ENCODE data around the gene OR52I1. TPM values are rescaled to one million over a fixed set of nuclear protein-coding genes. Genes with fewer than 3 reads are reported as not detected.
A peak's percentile ranks its signal among the peaks of the same experiment; 100 is the strongest.

The OR52I1 gene
- total RNA-seq, 1 donor from 2014 or later, result not detected

GRCh38 chr11:4607781-4608666 lies 14.2 kb downstream of the OR52I1 start, which contains the start of gene TRIM68:
Gene TRIM68, minus strand, starts transcription at chr11:4608231. Its CDS starts 2,727 bp downstream, at chr11:4605504.
- ATAC-seq (peak; percentile 100), DNase-seq (ENCODE audit: missing footprints) (peak; percentile 98)
- intact Hi-C loops (cut with DNase I), result no loop called here

GRCh38 chr11:4610258-4610935 lies 16.6 kb downstream of the OR52I1 start:
- DNase-seq (ENCODE audit: missing footprints) (no peak), ATAC-seq (no peak)
- intact Hi-C loops (cut with DNase I), result no loop called here

- intact Hi-C loops (cut with DNase I), result no loop called here
Observed at GRCh38 chr11:4611986-4612385, 18.1 kb downstream of the OR52I1 start.

GRCh38 chr11:4615856-4616444 lies 22.1 kb downstream of the OR52I1 start:
- intact Hi-C loops (cut with DNase I), result no loop called here
- no peak for ATAC-seq
- DNase-seq (ENCODE audit: missing footprints), result no peak

More at GRCh38 chr11:4611986-4612385, 18.1 kb downstream of the OR52I1 start:
- DNase-seq (ENCODE audit: missing footprints) (no peak), ATAC-seq (no peak)

- no peak for DNase-seq (ENCODE audit: missing footprints)
- intact Hi-C loops (cut with DNase I), result no loop called here
- ATAC-seq, result no peak
Observed at GRCh38 chr11:4619514-4619913, 25.7 kb downstream of the OR52I1 start.

- intact Hi-C loops (cut with DNase I), result no loop called here
- ATAC-seq (no peak), DNase-seq (ENCODE audit: missing footprints) (no peak)
Observed at GRCh38 chr11:4626207-4627099, 32.6 kb downstream of the OR52I1 start.

- intact Hi-C loops (cut with DNase I), result loop anchor here (1.0 to 5.0 kb wide), 2 partner anchors 190 to 366 kb away; no protein-coding TSS in a partner anchor
- ATAC-seq, result no peak
- no peak for DNase-seq (ENCODE audit: missing footprints)
Observed at GRCh38 chr11:4636136-4636535, 42.3 kb downstream of the OR52I1 start.

GRCh38 chr11:4636962-4637661 lies 43.3 kb downstream of the OR52I1 start, which contains the start of gene OR51D1:
Gene OR51D1, plus strand, starts transcription at chr11:4637477. Its CDS starts 2,314 bp downstream, at chr11:4639791.
- intact Hi-C loops (cut with DNase I), result loop anchor here (1.0 to 5.0 kb wide), 2 partner anchors 189 to 365 kb away; no protein-coding TSS in a partner anchor
- ATAC-seq (peak; percentile 92), DNase-seq (ENCODE audit: missing footprints) (peak; percentile 80)

GRCh38 chr11:4637662-4638047 lies 43.8 kb downstream of the OR52I1 start:
- no peak for DNase-seq (ENCODE audit: missing footprints)
- ATAC-seq, result no peak
- intact Hi-C loops (cut with DNase I), result loop anchor here (5.0 kb wide), 1 partner anchor 365 kb away; no protein-coding TSS in a partner anchor

- no peak for DNase-seq (ENCODE audit: missing footprints)
- no peak for ATAC-seq
- intact Hi-C loops (cut with DNase I), result loop anchor here (5.0 kb wide), 1 partner anchor 362 kb away; no protein-coding TSS in a partner anchor
Observed at GRCh38 chr11:4639931-4640330, 46.1 kb downstream of the OR52I1 start.

GRCh38 chr11:4641501-4641900 lies 47.7 kb downstream of the OR52I1 start:
- intact Hi-C loops (cut with DNase I), result no loop called here
- no peak for DNase-seq (ENCODE audit: missing footprints)

GRCh38 chr11:4642043-4642442 lies 48.2 kb downstream of the OR52I1 start:
- DNase-seq (ENCODE audit: missing footprints), result no peak
- ATAC-seq, result no peak
- intact Hi-C loops (cut with DNase I), result no loop called here

More at GRCh38 chr11:4641501-4641900, 47.7 kb downstream of the OR52I1 start:
- ATAC-seq, result no peak

GRCh38 chr11:4643076-4643475 lies 49.2 kb downstream of the OR52I1 start:
- intact Hi-C loops (cut with DNase I), result no loop called here
- DNase-seq (ENCODE audit: missing footprints) (no peak), ATAC-seq (peak; percentile 45)

- no peak for ATAC-seq
- intact Hi-C loops (cut with DNase I), result no loop called here
- no peak for DNase-seq (ENCODE audit: missing footprints)
Observed at GRCh38 chr11:4643682-4644081, 49.8 kb downstream of the OR52I1 start, which contains the start of gene OR51E1. Gene OR51E1, plus strand, starts transcription at chr11:4643982. Its CDS starts 8,545 bp downstream, at chr11:4652527.

GRCh38 chr11:4644233-4644632 lies 50.4 kb downstream of the OR52I1 start:
- intact Hi-C loops (cut with DNase I), result no loop called here
- no peak for DNase-seq (ENCODE audit: missing footprints)
- no peak for ATAC-seq
